NCI-H510A treated with DMSO at 0.1 percent for 48 hours (cell line): ENCODE results near the gene PAX8.
A peak's percentile ranks its signal among the peaks of the same experiment; 100 is the strongest.

Experiments used
- DNase-seq: peaks from one replicate; lab custom pipeline; 2025; lab: John Stamatoyannopoulos, UW

The PAX8 gene

GRCh38 chr2:113264713-113265403 is 13.9 kb downstream of the PAX8 start:
- DNase-seq, result no peak

GRCh38 chr2:113263546-113263945 is 15.2 kb downstream of the PAX8 start:
- no peak for DNase-seq

GRCh38 chr2:113260991-113261390 is 17.7 kb downstream of the PAX8 start:
- DNase-seq, result no peak

- DNase-seq, result no peak
Observed at GRCh38 chr2:113258471-113259147, 20.1 kb downstream of the PAX8 start.

GRCh38 chr2:113257516-113258264 is 21.0 kb downstream of the PAX8 start:
- no peak for DNase-seq

- no peak for DNase-seq
Observed at GRCh38 chr2:113255140-113256070, 23.3 kb downstream of the PAX8 start.

- no peak for DNase-seq
Observed at GRCh38 chr2:113253453-113253852, 25.3 kb downstream of the PAX8 start.

GRCh38 chr2:113252047-113252590 is 26.6 kb downstream of the PAX8 start:
- no peak for DNase-seq

GRCh38 chr2:113251118-113251517 is 27.6 kb downstream of the PAX8 start:
- no peak for DNase-seq

- DNase-seq, result peak; percentile 24
Observed at GRCh38 chr2:113248997-113249770, 29.5 kb downstream of the PAX8 start.

- no peak for DNase-seq
Observed at GRCh38 chr2:113246606-113247005, 32.1 kb downstream of the PAX8 start.

GRCh38 chr2:113245276-113245711 is 33.4 kb downstream of the PAX8 start:
- no peak for DNase-seq

- no peak for DNase-seq
Observed at GRCh38 chr2:113242327-113242726, 36.4 kb downstream of the PAX8 start.

- no peak for DNase-seq
Observed at GRCh38 chr2:113240915-113241911, 37.5 kb downstream of the PAX8 start.

- DNase-seq, result peak; percentile 6
Observed at GRCh38 chr2:113240150-113240914, 38.4 kb downstream of the PAX8 start.

- DNase-seq, result no peak
Observed at GRCh38 chr2:113238871-113239839, 39.6 kb downstream of the PAX8 start.

- no peak for DNase-seq
Observed at GRCh38 chr2:113237604-113238160, 41.0 kb downstream of the PAX8 start.
